HCT116 (cell line): ENCODE measurements around the gene TOX2.

Experiments used
- CTCF ChIP-seq, 3 experiments: fragments of 200-600 bp in 1 of 3; sonication (generic) in 1 of 3; IDR thresholded peaks in 2 of 3; conservative IDR thresholded peaks in 1 of 3; 2 replicates each; pipeline ENCODE4 v1.5.1; 2012 to 2017; ENCODE audit warnings: low read depth in 2 of 3, low read length in 2 of 3, antibody characterized with exemption in 1 of 3, borderline replicate concordance in 1 of 3, control low read depth in 1 of 3, mild to moderate bottlenecking in 1 of 3, mixed read lengths in 1 of 3, mixed run types in 1 of 3, moderate library complexity in 1 of 3; ENCODE audit not compliant: insufficient read depth in 1 of 3
- EZH2 ChIP-seq: fragments of 200-600 bp; sonication (generic); IDR thresholded peaks from 2 replicates; pipeline ENCODE4 v1.6.1; 2017; ENCODE audit warnings: antibody characterized with exemption, mixed run types
- POLR2A ChIP-seq: IDR thresholded peaks from 2 replicates; pipeline ENCODE4 v1.7.0; 2011; ENCODE audit warnings: borderline replicate concordance; ENCODE audit not compliant: insufficient read depth, insufficient read length; ENCODE audit errors: extremely low read depth
- POLR2AphosphoS5 ChIP-seq: IDR thresholded peaks from 2 replicates; pipeline ENCODE4 v1.6.1; 2011; ENCODE audit warnings: mild to moderate bottlenecking, low read depth, low read length, moderate library complexity
- RAD21 ChIP-seq: IDR thresholded peaks from 2 replicates; pipeline ENCODE4 v1.6.1; 2012; ENCODE audit warnings: low read depth, mild to moderate bottlenecking
- ZNF274 ChIP-seq: fragments of 200-500 bp; sonication (Bioruptor generic); IDR thresholded peaks from 2 replicates; pipeline ENCODE4 v1.6.1; 2014; ENCODE audit warnings: mild to moderate bottlenecking, low read depth, low read length, inconsistent platforms

- TF ChIP-seq POLR2AphosphoS5 (no peak), ZNF274 (no peak), POLR2A (no peak), EZH2 (no peak), CTCF (IDR thresholded peaks at IDR 0.05 in 2 of 3, conservative IDR thresholded peaks at IDR 0.05 in 1 of 3; ENCODE audit: borderline replicate concordance in 1 of 3, insufficient read depth in 1 of 3, low read depth in 2 of 3, low read length in 2 of 3) (no peak), RAD21 (no peak)
Measured at GRCh38 chr20:44104798-44105517, 190.3 kb downstream of the TOX2 start.
